Smooth muscle cell of trachea (primary cell): ENCODE data around the gene DUSP3. TPM values are rescaled to one million over a fixed set of nuclear protein-coding genes. Genes with fewer than 3 reads are reported as not detected.

ENCODE experiments used
- total RNA-seq: library from RNA; depleted of rRNA; stranded (reverse); fragments of >200 nt; gene quantifications from 2 replicates; pipeline ENCODE4 v1.2.1, GENCODE V29; 2014

DUSP3 gene
- total RNA-seq = 47.4 and 64.0 TPM in 2 replicates

DNA sequence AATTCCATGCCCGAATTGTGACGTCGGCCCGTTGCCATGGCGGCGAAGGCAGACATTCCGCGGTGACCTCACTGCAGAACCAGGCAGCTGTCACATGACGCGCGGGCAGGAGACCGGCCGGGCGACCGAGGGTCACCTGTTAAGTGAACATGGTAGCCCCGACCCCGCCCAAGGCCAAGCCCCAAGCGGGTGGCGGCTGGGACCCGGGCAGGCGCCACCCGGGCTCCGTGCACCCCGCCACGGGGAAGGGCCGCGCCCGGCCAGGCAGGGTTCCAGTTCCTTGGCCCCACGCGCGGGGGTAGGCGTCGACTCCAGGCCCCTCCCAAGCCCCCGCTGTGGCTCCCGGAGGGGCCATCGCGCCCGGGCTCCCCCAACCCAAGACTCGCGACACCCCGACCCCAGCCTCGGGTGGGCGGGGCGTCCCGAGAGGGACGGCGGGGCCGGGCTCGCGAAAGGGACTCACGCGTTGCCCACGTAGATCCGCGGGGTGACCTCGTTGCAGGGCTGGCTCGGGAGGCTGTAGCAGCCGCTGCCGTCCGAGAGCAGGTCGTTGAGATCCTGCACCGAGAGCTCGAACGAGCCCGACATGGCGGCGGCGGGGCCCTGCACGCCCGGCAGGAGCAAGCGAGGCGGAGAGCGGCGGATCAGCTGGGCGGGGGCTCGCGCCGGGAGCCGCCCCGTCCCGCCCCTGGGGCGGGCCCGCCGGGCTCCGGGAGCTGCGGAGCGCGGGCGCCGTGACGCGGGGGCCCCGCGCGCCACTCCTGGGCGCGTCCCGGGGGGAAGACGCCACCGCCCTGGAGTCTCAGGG, at the start of gene DUSP3:
Gene DUSP3 (minus strand): TSS at position 641 of the 808 bp plus-strand sequence. CDS start 53 bp downstream, at position 588.

DNA sequence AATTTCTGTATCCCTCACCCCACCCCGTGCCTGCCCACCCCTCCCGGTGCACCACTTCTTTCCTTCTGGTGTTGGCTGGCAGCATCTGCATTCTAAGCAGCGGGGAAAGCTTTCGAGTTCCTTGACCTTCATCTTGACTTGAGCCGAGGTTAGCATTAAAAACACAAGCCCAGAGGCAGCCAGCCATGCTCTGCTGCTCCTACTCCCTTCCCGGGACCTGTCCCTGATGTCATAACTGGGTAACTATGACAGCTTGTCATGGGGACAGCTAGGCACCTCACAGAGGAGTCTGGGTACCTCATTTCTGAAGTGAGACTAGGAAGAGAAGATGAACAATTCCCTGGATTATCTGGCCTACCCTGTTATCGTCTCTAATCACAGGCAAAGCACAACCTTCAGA, 1.4 kb upstream of the DUSP3 start, which contains the start of gene CFAP97D1:
Gene CFAP97D1 (plus strand): TSS at position 301 of the 400 bp plus-strand sequence. CDS start 28 bp downstream, at position 329.

GRCh38 chr17:43758497-43759174, 20.1 kb downstream of the DUSP3 start, which contains the start of gene SOST:
SOST (minus strand) TSS chr17:43758791; CDS start chr17:43758741, 50 bp downstream.

Other genes with a start within 250 kb of the DUSP3 start
- gene ETV4, start 232.6 kb downstream of the DUSP3 start, total RNA-seq = 1.2 and 1.5 TPM in 2 replicates
- gene MEOX1, start 117.1 kb downstream of the DUSP3 start, total RNA-seq = not detected in 2 replicates
- gene SOST, start 20.2 kb downstream of the DUSP3 start, total RNA-seq = not detected in 2 replicates
- under 0.01 TPM in 1 of 2 replicates, not detected in the other for gene CFAP97D1, start 1.5 kb upstream of the DUSP3 start, total RNA-seq
- 8.6 and 10.0 TPM in 2 replicates for gene MPP3, start 54.2 kb upstream of the DUSP3 start, total RNA-seq
- not detected in 2 replicates for gene CD300LG, start 68.2 kb upstream of the DUSP3 start, total RNA-seq
- gene MPP2, start 128.6 kb upstream of the DUSP3 start, total RNA-seq = 4.3 and 7.4 TPM in 2 replicates
- gene PPY, start 163.5 kb upstream of the DUSP3 start, total RNA-seq = not detected in 2 replicates
- not detected in 2 replicates for gene PYY, start 175.0 kb upstream of the DUSP3 start, total RNA-seq
- 3.5 and 5.1 TPM in 2 replicates for gene NAGS, start 225.6 kb upstream of the DUSP3 start, total RNA-seq
- gene TMEM101, start 236.0 kb upstream of the DUSP3 start, total RNA-seq = 97.4 and 114 TPM in 2 replicates